Activated naive CD8-positive, alpha-beta T cell treated with anti-CD3 and anti-CD28 coated beads, Interleukin-2, amount 10 ng/mL, durations not matched to agents 7 days and 5 days (primary cell): Measurements from ENCODE around the gene MPV17L. TPM values are rescaled to one million over a fixed set of nuclear protein-coding genes. Genes with fewer than 3 reads are reported as not detected.

Source experiments
- total RNA-seq, 2 experiments: library from RNA; stranded (reverse); gene quantifications; one replicate each; pipeline ENCODE4 v1.2.3, GENCODE V29; 2021

MPV17L gene
- total RNA-seq, 2 experiments from 2014 or later, result not detected

Other genes starting within 250 kb of the MPV17L start
- 10 to 100 TPM; 25.5 TPM for gene NPIPA5, start 17.5 kb upstream of the MPV17L start, total RNA-seq
- 1 to 10 TPM; 3.7 to 4.1 TPM for gene BMERB1, start 38.8 kb downstream of the MPV17L start, total RNA-seq
- 100 to 1,000 TPM; 111 to 114 TPM for gene MARF1, start 247.4 kb downstream of the MPV17L start, total RNA-seq